Measurements from ENCODE around the gene EFEMP1.

EFEMP1 gene

DNA sequence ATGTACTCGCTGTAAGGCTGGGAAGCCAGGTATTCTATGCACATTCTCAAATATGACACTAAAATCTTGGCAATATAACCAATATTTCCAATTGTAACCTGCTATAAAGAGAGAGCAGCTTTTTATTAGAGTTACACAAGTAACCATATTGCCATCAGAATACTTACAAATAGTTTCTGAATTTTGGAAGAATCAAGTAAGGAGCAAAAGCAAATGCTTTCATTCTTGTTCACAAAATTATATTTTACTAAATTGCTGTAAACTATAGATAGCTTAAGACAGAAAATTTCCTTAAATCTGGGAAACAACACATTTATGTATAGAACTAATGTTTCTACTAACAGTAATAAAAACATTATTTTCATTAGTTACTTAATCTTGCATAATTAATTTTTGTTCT lies 77.2 kb downstream of the EFEMP1 start:
- no peak overlapping the region for H3K4me3 ChIP-seq (ENCODE audit: low read depth in 1 of 2, low read length in 1 of 2)
- TF ChIP-seq, protein P1, sequence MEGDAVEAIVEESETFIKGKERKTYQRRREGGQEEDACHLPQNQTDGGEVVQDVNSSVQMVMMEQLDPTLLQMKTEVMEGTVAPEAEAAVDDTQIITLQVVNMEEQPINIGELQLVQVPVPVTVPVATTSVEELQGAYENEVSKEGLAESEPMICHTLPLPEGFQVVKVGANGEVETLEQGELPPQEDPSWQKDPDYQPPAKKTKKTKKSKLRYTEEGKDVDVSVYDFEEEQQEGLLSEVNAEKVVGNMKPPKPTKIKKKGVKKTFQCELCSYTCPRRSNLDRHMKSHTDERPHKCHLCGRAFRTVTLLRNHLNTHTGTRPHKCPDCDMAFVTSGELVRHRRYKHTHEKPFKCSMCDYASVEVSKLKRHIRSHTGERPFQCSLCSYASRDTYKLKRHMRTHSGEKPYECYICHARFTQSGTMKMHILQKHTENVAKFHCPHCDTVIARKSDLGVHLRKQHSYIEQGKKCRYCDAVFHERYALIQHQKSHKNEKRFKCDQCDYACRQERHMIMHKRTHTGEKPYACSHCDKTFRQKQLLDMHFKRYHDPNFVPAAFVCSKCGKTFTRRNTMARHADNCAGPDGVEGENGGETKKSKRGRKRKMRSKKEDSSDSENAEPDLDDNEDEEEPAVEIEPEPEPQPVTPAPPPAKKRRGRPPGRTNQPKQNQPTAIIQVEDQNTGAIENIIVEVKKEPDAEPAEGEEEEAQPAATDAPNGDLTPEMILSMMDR (IDR thresholded peaks at IDR 0.05): no peak
- H3K27ac ChIP-seq: no peak overlapping the region
- no peaks in the 10 kb centered on the region for H3K4me1 ChIP-seq (ENCODE audit: control insufficient read depth in 1 of 2, insufficient read depth in 1 of 2, low read depth in 1 of 2, low read length in 1 of 2)
- no peaks in the 10 kb centered on the region for H3K27me3 ChIP-seq
- no peaks in the 10 kb centered on the region for H3K36me3 ChIP-seq
- H3K9me3 ChIP-seq: no peaks in the 10 kb centered on the region

DNA sequence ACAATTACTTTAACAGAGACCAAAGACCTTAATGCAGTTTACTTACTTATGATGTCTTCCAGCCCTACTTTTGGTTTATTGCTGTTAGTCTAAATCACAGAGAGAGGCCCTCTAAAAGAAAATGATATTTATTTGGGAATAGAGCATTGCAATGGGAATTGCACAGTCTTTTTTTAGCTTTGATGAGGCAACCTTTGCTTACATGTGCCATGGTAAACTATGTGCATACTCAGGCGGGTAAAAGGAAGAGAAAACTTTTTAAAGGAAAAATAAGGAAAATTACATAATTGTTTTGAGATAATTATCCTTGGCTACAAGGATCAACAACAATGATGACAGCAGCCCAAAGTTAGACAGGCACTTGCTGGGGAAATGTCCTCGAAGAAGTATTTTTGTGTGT lies 78.6 kb downstream of the EFEMP1 start:
- no peak overlapping the region for H3K4me3 ChIP-seq (ENCODE audit: low read depth in 1 of 2, low read length in 1 of 2)
- TF ChIP-seq, protein P1 (IDR thresholded peaks at IDR 0.05): no peak
- H3K27ac ChIP-seq: no peak overlapping the region
- H3K36me3 ChIP-seq: no peaks in the 10 kb centered on the region
- no peaks in the 10 kb centered on the region for H3K4me1 ChIP-seq (ENCODE audit: control insufficient read depth in 1 of 2, insufficient read depth in 1 of 2, low read depth in 1 of 2, low read length in 1 of 2)
- H3K27me3 ChIP-seq: no peaks in the 10 kb centered on the region
- H3K9me3 ChIP-seq: no peaks in the 10 kb centered on the region

DNA sequence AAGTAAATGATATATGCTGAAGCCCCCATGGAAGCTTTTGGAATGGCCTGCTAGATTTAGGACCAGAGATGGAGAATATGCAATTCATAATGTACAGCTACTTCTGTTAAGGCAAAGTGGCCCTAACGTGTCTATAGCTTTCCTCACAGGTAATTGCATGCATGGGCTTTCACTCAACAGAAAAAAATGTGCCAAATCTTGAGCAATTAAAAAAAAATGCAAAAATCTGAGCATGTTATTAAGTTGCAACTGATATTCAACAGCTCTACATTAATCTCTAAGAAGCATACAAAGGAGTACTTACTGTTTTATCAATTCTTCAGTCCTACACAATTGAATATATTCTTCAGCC lies 79.6 kb downstream of the EFEMP1 start:
- Histone ChIP-seq H3K9me3 (no peaks in the 10 kb centered on the region), H3K4me1 (ENCODE audit: control insufficient read depth in 1 of 2, insufficient read depth in 1 of 2, low read depth in 1 of 2, low read length in 1 of 2) (no peaks in the 10 kb centered on the region), H3K36me3 (no peaks in the 10 kb centered on the region), H3K27me3 (no peaks in the 10 kb centered on the region), H3K4me3 (ENCODE audit: low read depth in 1 of 2, low read length in 1 of 2) (no peak overlapping the region), H3K27ac (no peak overlapping the region)
- TF ChIP-seq, protein P1 (IDR thresholded peaks at IDR 0.05): no peak

DNA sequence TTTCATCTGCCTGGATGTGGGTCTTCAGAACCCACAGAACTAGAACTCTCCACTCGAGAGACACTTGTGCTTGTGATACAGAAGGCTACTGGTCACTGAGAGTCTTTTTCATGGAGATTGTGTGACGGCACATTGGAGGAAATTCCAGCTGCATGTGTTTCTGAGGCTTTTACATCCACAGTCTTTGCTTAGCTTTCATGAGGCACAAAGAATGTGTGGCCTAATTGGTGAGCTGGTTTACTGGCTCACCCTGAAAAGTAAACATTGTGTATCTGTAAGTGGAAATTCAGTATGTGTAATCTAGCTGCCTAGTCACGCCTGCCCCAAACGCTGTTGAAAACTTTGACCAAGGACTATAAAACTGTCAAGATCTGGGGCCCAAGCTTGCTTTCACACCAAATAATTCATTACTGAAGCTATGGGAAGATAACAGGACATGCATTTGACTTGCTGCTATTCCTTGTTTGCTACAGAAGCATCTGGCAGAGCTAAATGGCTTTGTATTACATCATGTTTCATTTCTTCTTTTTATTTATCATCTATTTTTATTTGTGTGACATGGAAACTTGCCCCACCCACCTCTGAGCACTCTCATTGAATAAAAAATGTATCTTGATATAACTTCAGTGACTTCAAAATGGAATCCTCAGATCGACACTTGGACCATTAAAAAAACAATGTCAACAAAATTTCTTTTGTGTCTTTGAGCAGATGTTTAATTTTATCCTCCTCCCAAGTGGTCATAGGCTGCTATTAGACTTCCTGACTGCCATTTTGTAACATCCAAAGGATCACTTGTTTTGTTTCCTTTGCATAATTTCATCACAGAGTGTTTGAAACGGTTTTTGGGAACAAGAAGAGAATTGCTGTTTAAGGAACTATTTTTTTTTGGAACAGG lies 80.2 kb downstream of the EFEMP1 start:
- H3K27me3 ChIP-seq: no peaks in the 10 kb centered on the region
- TF ChIP-seq, protein P1 (IDR thresholded peaks at IDR 0.05): no peak
- no peaks in the 10 kb centered on the region for H3K36me3 ChIP-seq
- H3K4me3 ChIP-seq (ENCODE audit: low read depth in 1 of 2, low read length in 1 of 2): no peak overlapping the region
- no peak overlapping the region for H3K27ac ChIP-seq
- no peaks in the 10 kb centered on the region for H3K9me3 ChIP-seq
- no peaks in the 10 kb centered on the region for H3K4me1 ChIP-seq (ENCODE audit: control insufficient read depth in 1 of 2, insufficient read depth in 1 of 2, low read depth in 1 of 2, low read length in 1 of 2)

DNA sequence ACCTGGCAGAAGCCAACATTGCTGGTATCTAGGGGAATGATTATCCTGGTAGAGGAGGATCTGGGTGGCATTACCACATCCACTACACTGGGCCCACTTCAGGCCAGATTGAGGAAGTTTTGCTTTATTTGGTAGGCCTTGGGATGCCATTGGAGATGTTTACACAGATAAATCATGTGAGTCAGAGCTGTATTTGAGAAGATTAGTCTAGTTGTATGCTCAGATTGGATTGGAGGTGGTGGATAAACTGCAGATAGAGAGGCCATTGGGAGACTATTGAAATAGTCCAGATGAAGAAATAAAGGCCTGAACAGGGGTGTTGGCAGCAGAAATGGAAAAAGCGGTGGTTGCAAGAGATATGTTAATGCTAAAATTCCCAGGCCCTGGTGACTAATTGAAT lies 81.5 kb downstream of the EFEMP1 start:
- Histone ChIP-seq H3K9me3 (no peaks in the 10 kb centered on the region), H3K27ac (no peak overlapping the region), H3K36me3 (no peaks in the 10 kb centered on the region), H3K4me1 (ENCODE audit: control insufficient read depth in 1 of 2, insufficient read depth in 1 of 2, low read depth in 1 of 2, low read length in 1 of 2) (no peaks in the 10 kb centered on the region), H3K27me3 (no peaks in the 10 kb centered on the region), H3K4me3 (ENCODE audit: low read depth in 1 of 2, low read length in 1 of 2) (no peak overlapping the region)
- TF ChIP-seq, protein P1 (IDR thresholded peaks at IDR 0.05): no peak
